ENCODE results near the gene EXOC1. TPM values are rescaled to one million over a fixed set of nuclear protein-coding genes. Genes with fewer than 3 reads are reported as not detected.

The EXOC1 gene
- total and polyA plus RNA-seq, 2 of the 4 experiments (the other 2 are of a cell fraction): 19.9 to 49.5 TPM

- ChIA-PET POLR2A (ENCODE audit: unreplicated experiment) (interaction anchor here (0.5 to 1.0 kb wide), 3 partner anchors 11 to 971 kb away, joined by 3 to 5 read pairs (median 4); no protein-coding TSS in a partner anchor), CTCF (interaction anchor here (1.5 kb wide), 1 partner anchor 84 kb away, joined by 6 read pairs; the partner anchor contains the start of gene CEP135)
- in situ Hi-C loops (cut with MboI; ENCODE audit: low sequenced_read_pairs) (loop anchor here (25.0 kb wide), 1 partner anchor 453 kb away; no protein-coding TSS in a partner anchor), intact Hi-C loops (cut with micrococcal nuclease) (loop anchor here (5.0 kb wide), 2 partner anchors 418 to 518 kb away; partner anchors contain the start of gene SRD5A3), dilution Hi-C loops (cut with HindIII; ENCODE audit: low sequenced_read_pairs, unreplicated experiment) (no loop called here)
- no TSS peak for BruUV-seq (replicated peaks)
- H4K8ac ChIP-seq (ENCODE audit: low read depth in 2 of 2, low read length in 2 of 2): 0 out of 4 replicates have a peak overlapping the region, but pooled peaks of 1 of the 2 experiments have one; percentile 19
- no peaks in the 10 kb centered on the region for H3K27me3 ChIP-seq (ENCODE audit: control insufficient read depth, insufficient read depth, low read length)
- no peak overlapping the region for H2AK9ac ChIP-seq (replicated peaks; ENCODE audit: low read depth, low read length, poor library complexity)
- no peak overlapping the region for H3K4me3 ChIP-seq (ENCODE audit: insufficient read depth, low read depth, low read length)
- H3K9ac ChIP-seq (ENCODE audit: low read depth, low read length): 0 out of 2 replicates have a peak overlapping the region, but pooled peaks have one; percentile 32
- TF ChIP-seq RCOR1 (IDR thresholded peaks at IDR 0.05; ENCODE audit: insufficient replicate concordance, low read length) (no peak), USF2 (IDR thresholded peaks at IDR 0.05; ENCODE audit: low read depth, low read length) (no peak), CEBPB (IDR thresholded peaks at IDR 0.05; ENCODE audit: low read depth, low read length) (peak; percentile 31; the same call in 1 of the 2 replicates), ELK1 (IDR thresholded peaks at IDR 0.05; ENCODE audit: borderline replicate concordance, low read depth, low read length) (no peak), POLR2A (IDR thresholded peaks at IDR 0.05; ENCODE audit: low read depth, low read length) (no peak), RAD21 (IDR thresholded peaks at IDR 0.05; ENCODE audit: low read length) (no peak), MAFK (IDR thresholded peaks at IDR 0.05; ENCODE audit: low read depth, low read length) (peak; percentile 96), NFE2L2 (IDR thresholded peaks at IDR 0.05; ENCODE audit: low read depth, low read length) (no peak), MXI1 (IDR thresholded peaks at IDR 0.05; ENCODE audit: borderline replicate concordance, low read depth, low read length) (no peak), CTCF (conservative IDR thresholded peaks at IDR 0.05; ENCODE audit: low read depth, low read length) (no peak), MAZ (IDR thresholded peaks at IDR 0.05; ENCODE audit: borderline replicate concordance, low read depth, low read length) (no peak), FOS (IDR thresholded peaks at IDR 0.05; ENCODE audit: low read depth, low read length) (peak; percentile 68), BHLHE40 (IDR thresholded peaks at IDR 0.05; ENCODE audit: low read depth, low read length) (no peak)
- DNase-seq: peak; percentile 71
- no peak overlapping the region for H3K56ac ChIP-seq (ENCODE audit: extremely low read depth, insufficient read depth, low read length)
- H2AK5ac ChIP-seq (ENCODE audit: low read depth, low read length): 0 out of 2 replicates have a peak overlapping the region, but pooled peaks have one; percentile 18
- H3K36me3 ChIP-seq (ENCODE audit: control insufficient read depth, insufficient read depth, low read length): peaks cover 15% of the 10 kb centered on the region
- H3K4me1 ChIP-seq (ENCODE audit: control insufficient read depth, insufficient read depth, low read length): peaks cover 2% of the 10 kb centered on the region; the same call in 1 of the 2 replicates
- peak overlapping the region; percentile 69 for H2AFZ ChIP-seq (replicated peaks; ENCODE audit: low read length, poor library complexity)
- no peak overlapping the region for H3K23ac ChIP-seq (ENCODE audit: low read depth, low read length)
- H2BK20ac ChIP-seq (ENCODE audit: low read depth, low read length): no peak overlapping the region
- H3K18ac ChIP-seq (ENCODE audit: low read depth, low read length): peak overlapping the region; percentile 48; the same call in 1 of the 2 replicates
- no CpG with 5 or more reads among the region's 2 CpGs for WGBS, 2 experiments (ENCODE audit: extremely low coverage in 2 of 2, insufficient read length in 1 of 2)
- peak overlapping the region; percentile 92 for H3K4me2 ChIP-seq (ENCODE audit: low read depth, low read length)
- H3K9me3 ChIP-seq (ENCODE audit: control insufficient read depth, insufficient read depth, low read length): no peaks in the 10 kb centered on the region
- H4K5ac ChIP-seq (ENCODE audit: low read depth, low read length): no peak overlapping the region; the same call in 1 of the 2 replicates
- H2BK120ac ChIP-seq (ENCODE audit: low read depth, low read length): 0 out of 2 replicates have a peak overlapping the region, but pooled peaks have one; percentile 28
- H2BK5ac ChIP-seq (ENCODE audit: low read depth, low read length, poor library complexity, severe bottlenecking): peak overlapping the region; percentile 90
- peaks cover 0 to 20% of the 10 kb centered on the region in 2 experiments; a peak in 3 of 4 replicates for H3K79me1 ChIP-seq (ENCODE audit: low read depth in 1 of 2, low read length in 2 of 2)
- H2BK15ac ChIP-seq (ENCODE audit: low read depth, low read length): peak overlapping the region; percentile 45; the same call in 1 of the 3 replicates
- peaks cover 2% of the 10 kb centered on the region; the same call in 1 of the 2 replicates for H3K9me1 ChIP-seq (ENCODE audit: insufficient read depth, low read length)
- H3K27ac ChIP-seq (ENCODE audit: insufficient read depth, low read length): peak overlapping the region; percentile 75; the same call in 1 of the 2 replicates
- peak overlapping the region; percentile 53 for H4K91ac ChIP-seq (ENCODE audit: insufficient read depth, low read depth, low read length)
- H4K20me1 ChIP-seq (ENCODE audit: insufficient read depth, low read length): no peaks in the 10 kb centered on the region
- peak overlapping the region; percentile 58; the same call in 1 of the 2 replicates for H3K4ac ChIP-seq (ENCODE audit: low read depth, low read length)
- peak overlapping the region; percentile 67; the same call in 1 of the 2 replicates for H3K14ac ChIP-seq (replicated peaks; ENCODE audit: low read depth, low read length)
- peak; percentile 52 for ATAC-seq (ENCODE audit: low read depth)
Measured at GRCh38 chr4:55865228-55865806, 11.9 kb downstream of the EXOC1 start.
